Activated naive CD4-positive, alpha-beta T cell treated with anti-CD3 and anti-CD28 coated beads, Interleukin-2, amount 10 ng/mL, durations not matched to agents 7 days and 5 days (primary cell): ENCODE measurements around the gene GOLGA5.

ENCODE experiments used
- CTCF ChIA-PET: fragments of 350-600 bp; sonication (Branson Sonifier 250); formaldehyde crosslinking; loops from one replicate; lab custom pipeline; 2021; ENCODE audit warnings: antibody characterized with exemption; lab: Charles Lee
- DNase-seq: peaks from one replicate; pipeline ENCODE4 v3.0.0-alpha.2; 2020
- H3K27ac Mint-ChIP-seq: one replicate; pipeline ENCODE4 v1.8.0; 2021; ENCODE audit warnings: mild to moderate bottlenecking, moderate library complexity, mixed read lengths
- H3K27me3 Mint-ChIP-seq: one replicate; pipeline ENCODE4 v1.8.0; 2021; ENCODE audit warnings: mild to moderate bottlenecking, mixed read lengths
- H3K36me3 Mint-ChIP-seq: one replicate; pipeline ENCODE4 v1.8.0; 2021; ENCODE audit warnings: mixed read lengths
- H3K4me1 Mint-ChIP-seq: one replicate; pipeline ENCODE4 v1.8.0; 2021; ENCODE audit warnings: mixed read lengths
- H3K4me3 Mint-ChIP-seq: one replicate; pipeline ENCODE4 v1.8.0; 2021; ENCODE audit warnings: mild to moderate bottlenecking, moderate library complexity, mixed read lengths
- H3K9me3 Mint-ChIP-seq: one replicate; pipeline ENCODE4 v1.8.0; 2021; ENCODE audit warnings: mixed read lengths

GOLGA5 gene

DNA sequence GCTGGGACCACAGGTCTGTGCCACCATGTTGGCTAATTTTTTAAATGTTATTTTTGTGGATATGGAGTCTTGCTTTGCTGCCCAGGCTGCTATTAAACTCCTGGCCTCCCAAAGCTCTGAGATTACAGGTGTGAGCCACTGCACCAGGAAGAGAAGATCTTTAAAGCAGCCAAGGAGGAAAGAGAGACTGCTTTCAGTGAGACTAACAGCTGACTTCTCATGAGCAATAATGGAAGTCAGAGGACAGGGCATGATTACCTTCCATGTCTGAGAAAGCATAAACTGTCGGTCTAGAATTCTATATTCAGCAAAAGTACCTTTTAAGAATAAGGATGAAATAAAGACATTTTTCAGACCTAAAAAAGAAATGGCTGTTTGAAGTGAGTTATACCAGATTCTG is 71.6 kb downstream of the GOLGA5 start:
- CTCF ChIA-PET = no interaction called here
- Mint-ChIP-seq H3K36me3 (no peaks in the 10 kb centered on the region), H3K4me3 (no peak overlapping the region), H3K4me1 (no peaks in the 10 kb centered on the region), H3K27ac (no peak overlapping the region), H3K27me3 (peaks cover 24% of the 10 kb centered on the region), H3K9me3 (peaks cover 2% of the 10 kb centered on the region)
- DNase-seq = no peak

GRCh38 chr14:92866181-92866752 is 72.2 kb downstream of the GOLGA5 start:
- no peaks in the 10 kb centered on the region for H3K36me3 Mint-ChIP-seq
- H3K27ac Mint-ChIP-seq = no peak overlapping the region
- DNase-seq = no peak
- no peaks in the 10 kb centered on the region for H3K4me1 Mint-ChIP-seq
- H3K27me3 Mint-ChIP-seq = peaks cover 19% of the 10 kb centered on the region
- CTCF ChIA-PET = no interaction called here
- peaks cover 2% of the 10 kb centered on the region for H3K9me3 Mint-ChIP-seq
- H3K4me3 Mint-ChIP-seq = no peak overlapping the region

- H3K9me3 Mint-ChIP-seq = peaks cover 2% of the 10 kb centered on the region
- no peaks in the 10 kb centered on the region for H3K36me3 Mint-ChIP-seq
- no peak overlapping the region for H3K4me3 Mint-ChIP-seq
- no peak for DNase-seq
- H3K27me3 Mint-ChIP-seq = peaks cover 17% of the 10 kb centered on the region
- H3K4me1 Mint-ChIP-seq = no peaks in the 10 kb centered on the region
- CTCF ChIA-PET = no interaction called here
- no peak overlapping the region for H3K27ac Mint-ChIP-seq
These were observed 73.1 kb downstream of the GOLGA5 start for GRCh38 chr14:92866901-92867865.

GRCh38 chr14:92874962-92875661 is 81.0 kb downstream of the GOLGA5 start:
- CTCF ChIA-PET = no interaction called here
- DNase-seq = no peak
- Mint-ChIP-seq H3K4me1 (no peaks in the 10 kb centered on the region), H3K36me3 (no peaks in the 10 kb centered on the region), H3K27me3 (peaks cover 20% of the 10 kb centered on the region), H3K9me3 (no peaks in the 10 kb centered on the region), H3K4me3 (no peak overlapping the region), H3K27ac (no peak overlapping the region)

DNA sequence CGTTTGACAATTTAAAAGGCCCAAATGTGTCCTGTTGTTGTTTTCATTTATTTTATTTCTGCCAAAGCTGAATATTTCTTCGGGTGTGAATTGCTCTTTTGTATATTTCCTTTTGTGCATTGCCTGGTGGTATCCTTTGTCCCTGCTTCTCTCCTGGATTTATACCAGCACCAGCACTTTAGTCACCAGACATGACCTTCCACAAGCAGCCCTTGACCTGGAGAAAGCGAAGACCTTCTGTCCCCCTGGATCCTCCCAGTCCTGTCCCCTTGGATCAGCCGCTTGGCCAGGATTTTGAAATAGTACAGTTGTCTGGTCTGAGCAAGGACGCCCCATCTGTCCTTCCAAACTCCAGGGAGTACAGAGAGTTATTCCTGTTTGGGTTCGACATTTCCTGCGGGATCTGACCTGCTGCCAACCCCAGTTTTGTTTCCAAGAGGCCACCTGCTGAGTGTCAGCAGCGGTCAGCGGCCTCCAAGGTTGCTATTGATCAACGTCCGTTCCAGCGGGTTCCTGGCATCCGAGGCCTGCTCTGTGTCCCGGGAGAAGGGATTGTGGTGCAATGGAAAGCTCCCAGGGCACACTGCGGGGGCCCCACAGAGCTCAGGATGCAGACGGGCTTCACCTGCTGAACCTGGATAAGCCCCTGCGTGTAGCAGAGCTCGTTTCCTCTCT is 83.8 kb downstream of the GOLGA5 start:
- CTCF ChIA-PET = no interaction called here
- H3K27me3 Mint-ChIP-seq = peaks cover 33% of the 10 kb centered on the region
- DNase-seq = no peak
- no peaks in the 10 kb centered on the region for H3K4me1 Mint-ChIP-seq
- H3K36me3 Mint-ChIP-seq = no peaks in the 10 kb centered on the region
- no peaks in the 10 kb centered on the region for H3K9me3 Mint-ChIP-seq
- no peak overlapping the region for H3K4me3 Mint-ChIP-seq
- H3K27ac Mint-ChIP-seq = no peak overlapping the region

DNA sequence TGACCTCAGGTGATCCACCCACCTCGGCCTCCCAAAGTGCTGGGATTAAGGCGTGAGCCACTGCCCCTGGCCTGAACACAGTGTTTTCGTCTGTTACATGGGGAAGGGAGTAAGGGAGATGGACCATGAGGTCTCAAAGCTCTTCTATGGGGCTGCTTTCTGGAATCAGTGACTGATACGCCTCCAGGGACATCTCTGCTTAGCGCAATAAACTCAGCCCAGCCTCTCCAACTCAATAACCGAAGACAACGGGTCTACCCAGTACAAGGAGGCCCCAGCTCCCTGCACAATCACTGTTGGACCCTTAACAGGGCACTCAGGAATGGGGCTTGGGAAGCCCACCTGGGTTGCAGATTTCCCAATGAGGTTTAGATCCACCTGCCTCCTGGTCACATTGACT is 86.2 kb downstream of the GOLGA5 start:
- Mint-ChIP-seq H3K4me3 (no peak overlapping the region), H3K27ac (no peak overlapping the region), H3K9me3 (no peaks in the 10 kb centered on the region), H3K27me3 (peaks cover 33% of the 10 kb centered on the region), H3K4me1 (no peaks in the 10 kb centered on the region), H3K36me3 (no peaks in the 10 kb centered on the region)
- CTCF ChIA-PET = no interaction called here
- DNase-seq = no peak

- DNase-seq = no peak
- Mint-ChIP-seq H3K27ac (no peak overlapping the region), H3K4me3 (no peak overlapping the region), H3K9me3 (no peaks in the 10 kb centered on the region), H3K4me1 (no peaks in the 10 kb centered on the region), H3K27me3 (peaks cover 34% of the 10 kb centered on the region), H3K36me3 (no peaks in the 10 kb centered on the region)
- CTCF ChIA-PET = no interaction called here
These were observed 86.7 kb downstream of the GOLGA5 start for GRCh38 chr14:92880851-92881250.

DNA sequence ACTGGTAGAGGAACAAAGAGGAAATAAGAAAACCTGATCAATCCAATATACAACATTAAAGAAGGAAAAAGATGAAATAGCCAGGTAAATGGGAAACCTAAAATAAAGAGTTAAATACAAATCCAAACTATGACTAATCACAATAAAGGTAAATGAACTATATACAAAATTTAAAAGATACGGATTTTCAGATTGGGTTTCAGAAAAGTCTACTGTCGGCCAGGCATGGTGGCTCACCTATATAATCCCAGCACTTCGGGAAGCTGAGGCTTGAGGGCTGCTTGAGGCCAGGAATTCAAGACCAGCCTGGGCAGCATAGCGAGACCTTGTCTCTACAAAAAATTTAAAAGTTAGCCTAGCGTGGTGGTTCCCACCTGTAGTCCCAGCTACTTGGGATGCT is 89.0 kb downstream of the GOLGA5 start:
- Mint-ChIP-seq H3K4me3 (no peak overlapping the region), H3K27ac (no peak overlapping the region), H3K27me3 (peaks cover 38% of the 10 kb centered on the region), H3K9me3 (no peaks in the 10 kb centered on the region), H3K36me3 (no peaks in the 10 kb centered on the region), H3K4me1 (no peaks in the 10 kb centered on the region)
- DNase-seq = no peak
- CTCF ChIA-PET = no interaction called here

DNA sequence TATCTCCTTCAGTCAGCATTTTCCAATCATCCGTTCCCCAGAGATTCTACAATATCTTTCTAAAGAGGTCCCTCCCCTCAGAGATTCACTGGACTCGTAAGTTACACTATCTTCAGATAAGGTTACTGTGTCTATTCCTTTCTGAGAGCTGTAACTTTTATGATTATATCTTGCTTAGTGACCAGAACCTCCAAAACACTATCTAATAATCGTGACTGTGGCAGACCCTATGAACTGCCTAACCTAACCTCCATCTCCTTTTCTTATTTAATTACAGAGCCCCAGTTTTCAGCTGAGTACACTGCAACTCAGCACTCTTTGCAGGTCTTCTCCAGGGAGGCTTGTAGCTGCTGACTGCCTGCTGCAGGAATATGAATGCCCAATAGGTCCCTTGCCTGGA is 90.3 kb downstream of the GOLGA5 start:
- Mint-ChIP-seq H3K4me1 (no peaks in the 10 kb centered on the region), H3K36me3 (no peaks in the 10 kb centered on the region), H3K27ac (no peak overlapping the region), H3K4me3 (no peak overlapping the region), H3K9me3 (no peaks in the 10 kb centered on the region), H3K27me3 (peaks cover 41% of the 10 kb centered on the region)
- DNase-seq = no peak
- CTCF ChIA-PET = no interaction called here

- Mint-ChIP-seq H3K27me3 (peaks cover 39% of the 10 kb centered on the region), H3K4me3 (no peak overlapping the region), H3K9me3 (no peaks in the 10 kb centered on the region), H3K36me3 (no peaks in the 10 kb centered on the region), H3K27ac (no peak overlapping the region), H3K4me1 (no peaks in the 10 kb centered on the region)
- CTCF ChIA-PET = no interaction called here
- DNase-seq = no peak
These were observed 91.4 kb downstream of the GOLGA5 start for GRCh38 chr14:92885279-92886061.

DNA sequence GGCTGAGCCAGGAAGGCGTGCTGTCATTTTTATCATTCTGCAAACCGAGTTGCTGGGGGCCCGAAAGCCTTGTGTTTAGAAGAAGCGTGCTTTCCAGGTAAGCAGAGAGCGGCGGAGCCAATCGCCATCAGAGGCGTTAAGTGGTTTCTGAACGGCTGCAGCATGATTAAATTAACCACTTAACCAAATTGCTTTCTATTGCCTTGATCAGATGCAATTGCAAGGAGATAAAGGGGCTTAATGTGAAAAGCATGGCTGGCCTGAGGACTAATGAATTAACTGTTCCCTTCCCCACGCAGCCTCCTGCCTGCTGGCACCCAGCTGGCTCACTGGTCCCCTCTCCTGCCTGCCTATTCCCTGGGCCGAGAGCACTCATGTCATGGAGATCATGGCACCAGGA is 92.2 kb downstream of the GOLGA5 start:
- no peaks in the 10 kb centered on the region for H3K9me3 Mint-ChIP-seq
- no peaks in the 10 kb centered on the region for H3K36me3 Mint-ChIP-seq
- no peaks in the 10 kb centered on the region for H3K4me1 Mint-ChIP-seq
- H3K4me3 Mint-ChIP-seq = no peak overlapping the region
- no peak overlapping the region for H3K27ac Mint-ChIP-seq
- no peak for DNase-seq
- H3K27me3 Mint-ChIP-seq = peaks cover 30% of the 10 kb centered on the region
- CTCF ChIA-PET = no interaction called here

GRCh38 chr14:92887157-92887556 is 93.1 kb downstream of the GOLGA5 start:
- CTCF ChIA-PET = no interaction called here
- Mint-ChIP-seq H3K4me1 (no peaks in the 10 kb centered on the region), H3K4me3 (no peak overlapping the region), H3K27me3 (peaks cover 32% of the 10 kb centered on the region), H3K9me3 (no peaks in the 10 kb centered on the region), H3K36me3 (no peaks in the 10 kb centered on the region), H3K27ac (no peak overlapping the region)
- no peak for DNase-seq

DNA sequence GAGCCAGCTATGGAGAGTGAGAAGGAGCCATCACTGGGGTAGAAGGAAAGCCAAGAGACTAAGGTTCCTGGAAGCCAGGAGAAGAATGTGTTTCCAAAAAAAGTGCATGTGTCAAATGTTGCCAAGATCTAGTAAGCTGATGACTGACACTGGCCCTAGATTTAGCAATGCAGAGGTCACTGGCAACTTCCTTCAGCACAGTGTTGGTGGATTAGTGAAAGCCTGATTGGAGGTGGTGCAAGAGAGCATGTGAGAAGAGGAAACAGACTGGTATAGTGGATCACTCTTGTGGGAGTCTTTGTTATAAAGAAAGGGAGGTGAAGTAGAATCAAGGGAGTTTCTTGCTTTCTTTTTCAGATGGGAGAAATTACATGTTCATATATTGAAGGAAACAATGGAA is 94.8 kb downstream of the GOLGA5 start:
- CTCF ChIA-PET = no interaction called here
- Mint-ChIP-seq H3K9me3 (peaks cover 11% of the 10 kb centered on the region), H3K27me3 (peaks cover 34% of the 10 kb centered on the region), H3K27ac (no peak overlapping the region), H3K36me3 (no peaks in the 10 kb centered on the region), H3K4me1 (no peaks in the 10 kb centered on the region), H3K4me3 (no peak overlapping the region)
- no peak for DNase-seq
